ENCODE results near the gene PRSS56.

Gene PRSS56

GRCh38 chr2:232502911-232503808 is 17.0 kb upstream of the PRSS56 start:
- no peak for DNase-seq

DNA sequence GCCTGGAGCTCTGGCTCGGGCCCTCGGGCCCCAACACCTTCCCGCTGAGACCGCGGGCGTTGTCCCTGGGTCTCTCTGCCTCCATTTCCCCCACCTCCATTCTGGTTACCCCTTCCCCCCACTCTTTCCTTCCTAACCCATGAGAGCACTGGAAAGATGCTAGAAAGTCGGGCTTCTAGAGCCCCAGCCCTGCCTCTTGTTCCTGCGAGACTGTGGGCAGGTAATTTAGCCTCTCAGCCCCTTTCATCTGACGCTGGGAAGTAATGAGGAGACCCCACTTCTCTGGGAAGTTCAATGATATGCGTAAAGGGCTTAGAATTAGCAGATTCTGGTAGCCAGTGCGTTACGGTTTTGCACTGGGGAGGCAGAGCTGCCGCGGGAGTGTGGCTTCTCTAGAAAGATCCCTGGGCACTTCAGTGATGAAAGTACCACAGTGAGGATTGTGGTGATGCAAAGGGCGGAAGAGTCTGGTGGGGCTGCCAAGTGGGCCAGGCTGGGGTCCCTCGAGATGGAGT is 16.3 kb upstream of the PRSS56 start:
- DNase-seq: no peak

GRCh38 chr2:232504438-232504837 is 15.8 kb upstream of the PRSS56 start:
- no peak for DNase-seq

GRCh38 chr2:232505856-232506255 is 14.3 kb upstream of the PRSS56 start:
- no peak for DNase-seq

GRCh38 chr2:232506709-232507108 is 13.5 kb upstream of the PRSS56 start:
- no peak for DNase-seq

- no peak for DNase-seq
Observed at GRCh38 chr2:232508251-232508650, 11.9 kb upstream of the PRSS56 start.

DNA sequence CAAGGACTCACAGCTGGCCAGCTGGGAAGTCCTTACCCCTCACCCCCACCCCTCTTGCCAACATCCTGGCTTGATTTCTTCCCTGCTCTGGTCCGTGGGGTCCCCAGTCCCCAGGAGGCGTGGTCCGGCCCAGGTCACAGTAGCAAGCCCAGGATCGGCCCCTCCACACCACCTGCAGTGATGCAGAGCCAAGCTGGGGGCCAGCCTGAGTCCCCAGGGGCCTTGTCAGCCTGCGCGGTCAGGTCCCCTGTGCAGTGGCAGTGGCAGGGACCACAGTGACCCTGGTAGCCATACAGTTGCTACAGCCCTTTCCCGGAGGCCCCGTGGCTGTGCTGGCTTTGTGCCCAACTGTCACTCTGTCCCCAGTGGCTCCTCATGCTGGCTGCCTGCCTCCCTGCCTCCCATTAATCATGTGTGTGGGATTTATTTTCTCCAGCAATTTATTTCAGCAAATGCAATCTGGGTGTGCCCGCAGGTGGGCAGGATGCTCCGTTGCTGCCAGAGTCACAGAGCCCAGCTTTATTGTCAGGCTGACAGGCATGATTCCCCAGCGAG is 8.8 kb upstream of the PRSS56 start:
- no peak for DNase-seq

- no peak for DNase-seq
Observed at GRCh38 chr2:232512602-232513001, 7.6 kb upstream of the PRSS56 start.

GRCh38 chr2:232513353-232513752 is 6.8 kb upstream of the PRSS56 start:
- no peak for DNase-seq

DNA sequence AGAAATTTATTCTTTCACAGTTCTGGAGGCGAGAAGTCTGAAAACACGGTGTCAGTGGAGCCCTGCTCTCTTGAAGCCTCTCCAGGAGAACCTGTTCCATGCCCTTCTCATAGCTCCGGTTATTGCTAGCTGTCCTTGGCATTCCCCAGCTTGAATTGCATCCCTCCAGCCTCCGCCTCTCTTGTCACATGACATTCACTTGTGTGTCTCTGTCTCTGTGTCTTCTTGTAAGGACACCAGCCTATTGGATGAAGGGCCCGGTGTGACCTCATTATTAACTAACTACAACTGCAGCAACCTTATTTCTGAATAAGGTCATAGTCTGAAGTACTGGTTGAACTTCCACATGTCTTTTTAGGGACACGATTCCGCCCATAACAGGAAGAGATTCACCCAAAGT is 4.5 kb upstream of the PRSS56 start:
- no peak for DNase-seq

DNA sequence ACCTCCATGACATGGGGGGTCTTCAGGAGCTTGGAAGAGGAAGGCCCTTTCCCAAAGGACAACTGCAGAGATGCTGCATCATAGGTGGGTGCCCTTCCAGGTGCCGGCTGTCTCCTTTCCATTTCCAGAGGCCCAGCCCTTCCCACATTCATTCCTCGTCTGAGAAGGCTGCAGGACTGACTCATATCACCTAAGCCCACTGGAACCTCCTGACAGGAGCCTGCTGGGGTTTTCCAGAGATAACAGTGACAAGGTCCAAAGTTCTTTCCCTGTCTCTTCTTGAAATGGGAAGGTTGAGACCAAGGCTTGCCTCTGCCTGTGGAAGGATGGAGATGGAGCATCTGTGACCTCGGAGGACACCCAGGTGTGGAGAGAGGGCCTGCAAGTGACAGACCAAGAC is 3.6 kb upstream of the PRSS56 start:
- no peak for DNase-seq

GRCh38 chr2:232518844-232519243 is 1.3 kb upstream of the PRSS56 start:
- DNase-seq: no peak

DNA sequence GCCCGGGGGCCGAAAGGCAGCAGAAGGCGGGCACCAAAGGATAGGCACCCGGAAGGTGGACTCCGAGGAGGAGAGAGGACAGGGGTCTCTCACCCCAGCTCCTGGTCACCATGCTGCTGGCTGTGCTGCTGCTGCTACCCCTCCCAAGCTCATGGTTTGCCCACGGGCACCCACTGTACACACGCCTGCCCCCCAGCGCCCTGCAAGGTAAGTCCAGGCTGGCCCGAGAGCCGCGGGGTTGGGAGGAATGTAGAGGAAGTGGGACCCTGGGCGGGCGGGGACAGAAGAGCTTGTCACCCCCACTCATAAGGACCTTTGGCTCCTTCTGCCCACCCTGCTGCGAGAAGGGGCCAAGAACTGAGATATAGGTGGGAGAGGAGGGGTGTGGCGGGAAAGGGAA is 301 bp downstream of the PRSS56 start:
- DNase-seq: no peak

- DNase-seq: no peak
Observed at GRCh38 chr2:232521098-232521497, 910 bp downstream of the PRSS56 start.

- no peak for DNase-seq
Observed at GRCh38 chr2:232521959-232522622, 1.9 kb downstream of the PRSS56 start.

DNA sequence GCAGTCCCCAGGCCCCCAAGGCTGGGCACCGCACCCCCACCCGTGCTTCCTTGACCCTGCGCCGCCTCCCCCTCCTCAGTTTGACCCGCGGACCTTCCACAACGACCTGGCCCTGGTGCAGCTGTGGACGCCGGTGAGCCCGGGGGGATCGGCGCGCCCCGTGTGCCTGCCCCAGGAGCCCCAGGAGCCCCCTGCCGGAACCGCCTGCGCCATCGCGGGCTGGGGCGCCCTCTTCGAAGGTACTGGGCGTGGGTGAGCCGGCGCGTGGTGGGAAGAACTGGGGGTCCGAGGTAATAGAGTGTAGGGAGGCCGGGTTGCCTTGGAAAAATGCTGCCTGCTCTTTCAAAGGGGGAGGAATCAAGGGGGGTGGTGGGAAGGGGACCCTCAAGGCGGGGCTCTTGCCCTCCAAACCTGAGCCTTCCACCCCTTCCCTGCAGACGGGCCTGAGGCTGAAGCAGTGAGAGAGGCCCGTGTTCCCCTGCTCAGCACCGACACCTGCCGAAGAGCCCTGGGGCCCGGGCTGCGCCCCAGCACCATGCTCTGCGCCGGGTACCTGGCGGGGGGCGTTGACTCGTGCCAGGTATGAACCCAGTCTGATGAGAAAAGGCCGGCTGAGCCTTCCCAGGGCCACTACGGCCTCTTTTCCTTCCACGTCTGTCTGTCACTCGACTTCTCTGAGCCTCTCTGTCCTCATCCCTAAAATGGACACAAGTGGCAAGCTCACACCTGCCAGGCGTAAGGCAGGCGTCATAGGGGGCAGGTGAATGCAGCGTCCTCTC is 2.6 kb downstream of the PRSS56 start:
- no peak for DNase-seq

- DNase-seq: no peak
Observed at GRCh38 chr2:232523402-232523681, 3.2 kb downstream of the PRSS56 start.

- no peak for DNase-seq
Observed at GRCh38 chr2:232523682-232524597, 3.8 kb downstream of the PRSS56 start.

DNA sequence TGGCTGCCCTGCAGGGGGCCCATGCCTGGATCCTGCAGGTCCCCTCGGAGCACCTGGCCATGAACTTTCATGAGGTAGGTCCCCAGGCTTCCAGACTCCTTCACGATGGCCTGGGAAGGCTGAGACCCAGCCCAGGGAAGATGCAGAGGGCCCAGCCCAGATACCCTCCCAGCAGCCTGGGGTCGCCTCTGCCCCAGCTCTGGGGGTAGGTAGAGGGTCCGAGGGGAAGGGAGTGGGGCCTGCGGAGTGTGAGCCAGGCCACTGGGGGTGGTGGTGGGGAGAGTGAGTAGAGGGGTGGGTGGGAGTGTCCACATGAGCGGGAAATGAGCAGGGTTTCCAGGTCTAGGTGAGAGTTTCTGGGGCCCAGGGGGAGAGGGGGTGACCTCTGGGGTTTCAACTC is 4.6 kb downstream of the PRSS56 start:
- no peak for DNase-seq

GRCh38 chr2:232525199-232525598 is 5.0 kb downstream of the PRSS56 start:
- no peak for DNase-seq

DNA sequence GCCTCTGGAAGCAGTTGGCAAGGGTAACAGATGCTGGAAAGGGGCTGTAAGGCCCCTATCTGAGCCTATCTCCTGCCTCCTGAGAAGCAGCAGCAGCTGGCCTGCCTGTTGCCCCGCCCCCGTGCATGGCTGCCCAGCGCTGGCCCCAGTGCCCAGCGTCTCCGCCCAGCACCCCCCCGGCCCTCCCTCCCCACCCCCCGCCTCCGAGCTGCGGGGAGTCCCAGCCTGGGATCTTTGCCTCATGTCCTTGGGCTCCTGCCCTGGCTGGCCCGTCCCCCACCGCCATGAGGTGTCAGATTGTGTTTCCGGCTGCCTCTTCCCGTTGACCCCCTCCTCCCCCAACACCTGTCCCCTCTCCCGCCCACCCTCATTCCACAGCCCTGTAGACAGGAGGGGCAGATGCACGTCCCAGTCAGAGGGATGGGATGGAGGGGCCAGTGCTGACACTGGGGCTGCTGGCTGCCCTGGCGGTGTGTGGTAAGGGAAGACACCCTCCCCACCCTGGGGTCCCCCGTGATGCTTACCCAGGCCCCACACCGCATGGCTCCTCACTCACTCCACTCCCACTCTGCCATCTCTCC is 5.7 kb downstream of the PRSS56 start, which contains the start of gene CHRND:
Gene CHRND, plus strand, starts transcription at position 370 of the 581 bp plus-strand sequence. Its CDS starts 56 bp downstream, at position 426.
- DNase-seq: no peak
